ENCODE data around the gene DCUN1D1.
A peak's percentile ranks its signal among the peaks of the same experiment; 100 is the strongest.

DCUN1D1 gene

DNA sequence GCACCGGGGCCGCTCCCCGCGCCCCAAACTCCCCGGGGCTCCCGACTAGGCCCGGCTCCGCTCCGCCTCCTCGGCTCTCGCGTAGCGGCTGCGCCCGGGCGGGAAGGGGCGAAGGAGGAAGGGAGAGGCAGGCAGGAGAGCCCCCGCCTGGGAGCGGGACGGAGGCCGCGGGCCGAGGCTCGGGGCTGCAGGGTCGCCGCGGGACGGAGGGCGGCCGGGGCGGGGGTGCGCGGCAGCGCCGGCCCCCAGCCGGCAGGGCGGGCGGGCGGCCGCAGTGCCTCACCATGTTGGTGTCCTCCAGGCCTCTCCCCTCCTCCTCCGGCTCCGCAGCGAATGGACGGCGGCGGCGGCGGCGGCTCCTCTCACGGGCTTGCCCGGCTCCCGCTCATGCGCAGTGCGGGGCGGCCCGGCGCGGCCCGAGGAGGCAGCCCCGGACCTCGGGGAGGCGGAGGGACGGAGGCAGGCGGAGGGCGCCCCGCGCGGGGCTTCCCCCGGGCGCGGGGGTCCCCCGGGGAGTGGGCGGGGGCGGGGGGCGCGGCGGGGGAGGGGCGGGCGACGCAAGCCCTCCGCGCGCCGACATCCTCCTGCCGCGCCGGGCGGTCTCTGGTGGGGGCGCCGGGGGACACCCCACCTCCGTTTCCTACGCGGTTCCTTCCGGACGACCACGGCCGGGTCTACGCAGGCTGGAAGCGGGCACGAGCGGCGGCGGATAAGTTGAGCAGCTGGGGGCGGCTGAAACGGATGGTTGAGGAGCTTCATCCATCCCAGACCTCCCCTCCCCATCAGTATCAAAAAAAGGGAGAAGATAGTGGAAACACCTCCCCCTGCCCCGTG lies at the start of gene DCUN1D1:
DCUN1D1 (minus strand) TSS at position 335 of the 834 bp plus-strand sequence; CDS start at position 286, 49 bp downstream.
- TF ChIP-seq, protein P1, sequence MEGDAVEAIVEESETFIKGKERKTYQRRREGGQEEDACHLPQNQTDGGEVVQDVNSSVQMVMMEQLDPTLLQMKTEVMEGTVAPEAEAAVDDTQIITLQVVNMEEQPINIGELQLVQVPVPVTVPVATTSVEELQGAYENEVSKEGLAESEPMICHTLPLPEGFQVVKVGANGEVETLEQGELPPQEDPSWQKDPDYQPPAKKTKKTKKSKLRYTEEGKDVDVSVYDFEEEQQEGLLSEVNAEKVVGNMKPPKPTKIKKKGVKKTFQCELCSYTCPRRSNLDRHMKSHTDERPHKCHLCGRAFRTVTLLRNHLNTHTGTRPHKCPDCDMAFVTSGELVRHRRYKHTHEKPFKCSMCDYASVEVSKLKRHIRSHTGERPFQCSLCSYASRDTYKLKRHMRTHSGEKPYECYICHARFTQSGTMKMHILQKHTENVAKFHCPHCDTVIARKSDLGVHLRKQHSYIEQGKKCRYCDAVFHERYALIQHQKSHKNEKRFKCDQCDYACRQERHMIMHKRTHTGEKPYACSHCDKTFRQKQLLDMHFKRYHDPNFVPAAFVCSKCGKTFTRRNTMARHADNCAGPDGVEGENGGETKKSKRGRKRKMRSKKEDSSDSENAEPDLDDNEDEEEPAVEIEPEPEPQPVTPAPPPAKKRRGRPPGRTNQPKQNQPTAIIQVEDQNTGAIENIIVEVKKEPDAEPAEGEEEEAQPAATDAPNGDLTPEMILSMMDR (IDR thresholded peaks at IDR 0.05), result peak; percentile 16
- H3K9me3 ChIP-seq, result no peaks in the 10 kb centered on the region
- H3K4me3 ChIP-seq (ENCODE audit: low read depth in 1 of 2, low read length in 1 of 2), result peak within 1 kb of the TSS; percentile 87 to 92
- no peaks in the 10 kb centered on the region for H3K36me3 ChIP-seq
- peak within 1 kb of the TSS; percentile 93 for H3K27ac ChIP-seq
- no peaks in the 10 kb centered on the region for H3K27me3 ChIP-seq
- peaks cover 18% of the 10 kb centered on the region in 2 experiments for H3K4me1 ChIP-seq (ENCODE audit: control insufficient read depth in 1 of 2, insufficient read depth in 1 of 2, low read depth in 1 of 2, low read length in 1 of 2)

DNA sequence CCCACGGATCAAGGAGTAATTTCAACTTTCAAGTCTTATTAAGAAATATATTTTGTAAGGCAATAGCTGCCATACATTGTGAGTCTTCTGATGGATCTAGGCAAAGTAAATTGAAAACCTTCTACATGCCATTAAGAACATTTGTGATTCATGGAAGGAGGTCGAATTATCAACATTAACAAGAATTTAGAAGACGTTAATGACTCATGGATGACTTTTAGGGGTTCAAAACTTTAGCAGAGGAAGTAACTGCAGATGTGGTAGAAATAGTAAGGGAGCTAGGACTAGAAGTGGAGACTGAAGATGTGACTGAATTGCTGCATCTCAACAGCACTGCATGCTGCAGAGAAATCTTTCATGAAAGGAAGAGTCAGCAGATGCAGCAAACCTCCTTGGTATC lies 48.1 kb upstream of the DCUN1D1 start:
- Histone ChIP-seq H3K27me3 (no peaks in the 10 kb centered on the region), H3K27ac (no peak overlapping the region), H3K4me1 (ENCODE audit: control insufficient read depth in 1 of 2, insufficient read depth in 1 of 2, low read depth in 1 of 2, low read length in 1 of 2) (no peaks in the 10 kb centered on the region), H3K9me3 (no peaks in the 10 kb centered on the region), H3K36me3 (peaks cover 47% of the 10 kb centered on the region), H3K4me3 (ENCODE audit: low read depth in 1 of 2, low read length in 1 of 2) (no peak overlapping the region)
- TF ChIP-seq, protein P1 (IDR thresholded peaks at IDR 0.05), result no peak

DNA sequence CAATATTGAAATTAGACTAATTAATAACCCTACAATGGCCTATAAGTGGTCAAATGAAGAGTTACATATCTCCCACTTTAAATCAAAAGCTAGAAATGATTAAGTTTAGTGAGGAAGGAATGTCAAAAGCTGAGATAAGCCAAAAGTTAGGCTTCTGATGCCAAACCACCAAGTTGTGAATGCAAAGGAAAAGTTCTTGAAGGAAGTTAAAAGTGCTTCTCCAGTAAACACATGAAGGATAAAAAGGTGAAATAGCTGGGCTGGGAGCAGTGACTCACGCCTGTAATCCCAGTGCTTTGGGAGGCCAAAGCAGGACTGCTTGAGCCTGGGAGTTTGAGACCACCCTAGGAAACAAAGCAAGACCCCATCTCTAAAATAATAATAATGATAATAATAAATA lies 46.9 kb upstream of the DCUN1D1 start:
- no peaks in the 10 kb centered on the region for H3K27me3 ChIP-seq
- no peaks in the 10 kb centered on the region for H3K4me1 ChIP-seq (ENCODE audit: control insufficient read depth in 1 of 2, insufficient read depth in 1 of 2, low read depth in 1 of 2, low read length in 1 of 2)
- H3K4me3 ChIP-seq (ENCODE audit: low read depth in 1 of 2, low read length in 1 of 2), result no peak overlapping the region
- H3K9me3 ChIP-seq, result no peaks in the 10 kb centered on the region
- peaks cover 43% of the 10 kb centered on the region for H3K36me3 ChIP-seq
- TF ChIP-seq, protein P1 (IDR thresholded peaks at IDR 0.05), result no peak
- no peak overlapping the region for H3K27ac ChIP-seq

DNA sequence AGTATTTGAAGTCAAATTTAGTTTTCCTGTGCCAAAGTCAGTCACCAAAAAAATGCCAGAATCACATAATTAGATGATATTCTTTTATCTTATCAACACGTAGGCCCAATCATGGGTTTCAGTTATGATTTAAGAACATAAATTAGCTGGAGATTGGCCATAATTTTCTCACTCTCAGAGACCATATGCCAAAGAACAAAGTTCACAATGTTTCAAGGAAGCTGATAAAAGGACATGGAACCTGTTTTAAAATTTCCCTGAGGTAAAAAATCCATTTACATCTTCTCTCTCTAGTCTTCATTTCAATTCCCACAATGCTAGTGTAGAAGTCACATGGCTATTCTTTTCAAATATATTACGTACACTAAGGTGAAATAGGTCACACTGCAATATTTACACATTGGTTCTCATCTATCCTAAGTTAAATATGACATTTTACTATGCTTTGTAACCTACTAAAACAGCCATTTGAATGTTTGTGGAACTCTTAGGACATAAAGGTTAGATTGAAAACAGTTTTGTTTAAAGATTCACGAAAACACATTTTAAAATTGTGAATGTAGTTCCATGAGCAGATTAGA lies 42.7 kb upstream of the DCUN1D1 start:
- Histone ChIP-seq H3K27ac (no peak overlapping the region), H3K4me1 (ENCODE audit: control insufficient read depth in 1 of 2, insufficient read depth in 1 of 2, low read depth in 1 of 2, low read length in 1 of 2) (no peaks in the 10 kb centered on the region), H3K36me3 (peaks cover 54% of the 10 kb centered on the region), H3K27me3 (no peaks in the 10 kb centered on the region), H3K4me3 (ENCODE audit: low read depth in 1 of 2, low read length in 1 of 2) (no peak overlapping the region), H3K9me3 (no peaks in the 10 kb centered on the region)
- TF ChIP-seq, protein P1 (IDR thresholded peaks at IDR 0.05), result no peak

DNA sequence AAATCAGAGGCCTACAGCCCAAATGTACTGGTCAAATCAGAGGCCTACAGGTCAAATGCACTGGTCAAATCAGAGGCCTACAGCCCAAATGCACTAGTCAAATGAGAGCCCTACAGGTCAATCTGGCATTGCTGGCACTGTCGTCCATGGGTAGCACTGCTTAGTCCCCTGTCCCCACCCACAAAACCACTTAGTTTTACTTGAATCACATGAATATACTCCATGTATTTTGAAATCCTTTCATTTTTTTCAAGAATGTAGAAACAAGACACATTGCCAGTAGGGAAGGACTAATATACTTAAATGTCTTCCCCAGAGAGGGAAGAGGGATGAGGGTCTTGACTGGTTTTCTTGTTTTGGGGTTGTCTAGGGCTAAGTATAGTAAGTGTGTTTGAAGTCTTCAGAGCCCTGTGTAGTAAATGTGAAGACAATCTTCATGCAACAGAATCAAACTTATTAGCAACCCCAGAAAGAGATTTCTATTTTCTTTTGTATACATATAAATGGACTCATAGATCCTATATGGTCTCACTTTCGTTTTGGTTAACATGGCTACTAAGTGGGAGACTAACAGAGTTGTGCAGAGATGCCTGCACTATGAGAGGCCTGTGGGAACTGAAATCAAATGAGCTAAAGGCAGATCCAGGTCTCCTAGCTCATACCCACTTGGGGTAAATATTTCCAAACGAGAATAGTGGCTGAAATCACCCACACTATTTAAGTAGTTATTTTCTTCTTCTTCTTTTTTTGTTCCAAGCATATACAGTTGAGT lies 38.3 kb upstream of the DCUN1D1 start:
- Histone ChIP-seq H3K36me3 (peaks cover 56% of the 10 kb centered on the region), H3K9me3 (no peaks in the 10 kb centered on the region), H3K4me1 (ENCODE audit: control insufficient read depth in 1 of 2, insufficient read depth in 1 of 2, low read depth in 1 of 2, low read length in 1 of 2) (no peaks in the 10 kb centered on the region), H3K27ac (no peak overlapping the region), H3K4me3 (ENCODE audit: low read depth in 1 of 2, low read length in 1 of 2) (no peak overlapping the region), H3K27me3 (no peaks in the 10 kb centered on the region)
- TF ChIP-seq, protein P1 (IDR thresholded peaks at IDR 0.05), result no peak

Measured in neutrophil (primary cell).